Stimulated activated CD8-positive, alpha-beta memory T cell treated with anti-CD3 and anti-CD28 coated beads, Interleukin-4, amount 100 ng/mL, for 1 hour (primary cell): ENCODE results near the gene THEM5.

Source experiments
- DNase-seq, 2 donors: peaks; one replicate each; pipeline ENCODE4 v3.0.0-alpha.2; 2020; ENCODE audit warnings: low read depth in 2 of 2, low spot score in 1 of 2

Gene THEM5

DNA sequence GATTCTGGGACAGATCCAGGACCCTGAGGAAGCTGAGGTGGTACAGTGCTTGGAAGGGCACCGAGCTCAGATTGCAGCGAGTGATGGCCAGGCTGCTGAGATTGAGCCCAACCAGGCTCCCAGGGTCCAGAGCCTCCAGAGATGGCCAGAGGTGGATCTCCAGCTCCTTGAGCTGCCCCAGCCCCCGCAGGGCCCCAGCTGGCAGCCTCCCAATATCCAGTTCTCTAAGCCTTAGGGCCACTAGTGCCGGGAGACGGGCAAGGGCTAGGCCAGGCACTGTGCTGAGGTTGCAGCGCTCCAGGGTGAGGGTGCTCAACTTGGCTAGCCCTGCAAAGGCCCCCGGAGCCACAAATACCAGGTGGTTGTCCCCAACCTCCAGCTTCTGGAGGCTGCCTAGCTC is 51.7 kb downstream of the THEM5 start:
- DNase-seq = no peak

DNA sequence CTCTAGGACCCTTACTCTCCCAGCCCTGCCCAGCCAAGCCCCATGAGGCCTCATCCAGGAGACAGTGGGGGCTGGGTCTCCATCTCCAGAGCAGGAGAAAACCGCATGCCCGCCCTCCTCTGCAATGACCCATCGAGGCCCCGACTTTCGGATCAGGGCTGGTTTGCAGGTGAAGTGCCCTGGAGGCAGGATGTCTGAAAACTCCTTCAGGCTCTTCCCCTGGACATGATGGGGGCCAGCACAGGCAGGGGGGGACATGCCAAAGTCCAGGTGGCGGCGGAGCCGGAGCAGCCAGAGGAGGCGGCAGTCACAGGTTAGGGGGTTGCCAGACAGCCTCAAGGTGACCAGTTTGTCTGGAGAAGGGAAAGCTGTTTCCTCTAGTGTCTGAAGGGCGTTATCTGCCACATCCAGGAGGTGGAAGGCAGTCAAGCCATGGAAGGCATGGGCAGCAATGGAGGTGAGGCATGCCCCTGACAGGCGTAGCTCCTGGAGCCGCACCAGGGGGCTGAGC is 52.1 kb downstream of the THEM5 start:
- DNase-seq = no peak

DNA sequence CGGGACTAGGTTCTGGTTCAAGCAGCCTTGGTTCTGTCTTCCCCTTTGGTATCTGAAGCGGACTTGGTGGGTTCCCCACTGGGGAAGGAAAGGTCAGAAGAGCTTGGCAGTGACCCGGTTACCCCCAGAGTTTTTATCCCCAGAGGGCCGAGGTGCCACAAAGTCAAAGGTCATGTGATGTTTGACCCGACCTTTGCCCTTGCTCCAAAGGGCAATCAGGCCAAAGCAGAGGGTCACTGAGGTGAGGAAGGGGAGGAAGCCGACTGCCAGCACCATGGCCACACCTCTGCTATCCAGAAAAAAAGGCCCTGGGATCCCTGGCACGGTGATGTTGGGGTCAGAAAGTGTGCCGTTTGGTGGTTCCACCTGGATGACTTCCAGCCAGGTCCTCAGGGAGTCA is 52.7 kb downstream of the THEM5 start:
- DNase-seq = no peak

DNA sequence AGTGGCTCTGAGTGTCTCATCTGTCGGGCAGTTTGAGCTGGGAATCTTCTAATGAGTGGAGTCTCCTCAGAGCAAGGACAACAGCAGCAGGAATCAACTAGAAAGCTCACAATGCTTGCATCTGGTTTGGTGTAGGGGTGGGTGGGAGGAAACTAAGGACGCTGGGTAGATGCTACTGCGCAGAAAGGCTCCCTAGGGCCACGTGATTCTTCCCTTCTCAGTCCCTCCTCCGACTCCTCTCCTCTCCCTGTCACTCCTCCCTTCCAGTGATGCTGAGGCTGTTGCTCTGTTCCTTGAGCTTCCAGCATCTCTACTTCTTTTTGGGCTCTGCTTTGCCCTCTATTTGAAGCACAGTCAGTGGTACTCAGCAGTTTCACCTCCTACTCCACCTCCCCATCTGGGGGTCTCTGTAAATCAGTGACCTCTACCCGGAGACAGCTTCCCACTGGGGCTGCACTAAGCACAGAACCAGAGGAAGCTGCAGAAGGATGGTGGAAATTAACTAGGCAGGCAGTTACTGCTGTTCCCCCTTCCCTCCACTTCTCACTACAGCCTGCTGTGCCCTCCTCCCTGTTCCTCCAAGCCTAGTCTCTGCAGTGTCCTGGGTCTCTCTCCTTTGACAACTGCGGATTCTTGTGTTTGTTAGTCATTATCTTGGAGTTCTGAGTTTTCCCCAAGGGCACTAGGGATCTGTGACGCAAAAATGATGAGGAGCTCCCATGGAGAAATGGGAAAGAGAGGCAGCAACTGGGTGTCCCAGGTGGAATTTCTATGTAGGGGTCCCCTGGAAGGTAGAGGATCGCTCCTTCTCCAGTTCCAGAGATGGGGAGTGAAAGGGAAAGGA is 54.1 kb downstream of the THEM5 start:
- DNase-seq = no peak

DNA sequence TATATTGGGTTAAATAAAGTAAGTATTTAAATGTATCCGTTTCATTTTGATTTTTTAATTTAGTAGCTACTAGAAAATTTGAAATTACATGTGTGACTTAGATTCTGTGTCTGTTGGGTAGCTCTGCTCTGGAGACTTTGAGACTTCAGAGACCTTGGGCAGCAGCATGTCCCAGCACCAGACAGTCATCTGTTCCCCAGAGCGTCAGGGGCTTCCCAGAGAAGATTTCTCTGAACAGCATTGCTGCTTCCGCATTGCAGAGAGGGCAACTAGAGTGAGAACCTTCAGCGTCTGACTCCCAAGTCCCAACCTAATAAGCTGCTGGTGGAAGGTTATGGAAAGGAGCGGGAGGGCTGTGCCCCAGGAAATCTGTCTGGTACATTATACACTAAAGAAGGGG is 54.9 kb downstream of the THEM5 start:
- no peak for DNase-seq
